Fibroblast of mammary gland (primary cell): ENCODE results near the gene BICDL2.

ENCODE experiments used
- DNase-seq: peaks from one replicate; pipeline ENCODE4 v3.0.0-alpha.2; 2010; ENCODE audit warnings: low read depth
- H3K4me3 ChIP-seq: 2 replicates; pipeline ENCODE4 v1.5.1; 2011; ENCODE audit warnings: low read depth, mild to moderate bottlenecking, low read length, moderate library complexity; ENCODE audit not compliant: control insufficient read depth
- TF ChIP-seq, protein P1 (sequence below): conservative IDR thresholded peaks from 2 replicates; pipeline ENCODE4 v1.5.1; 2011; ENCODE audit warnings: low read depth, low read length, inconsistent platforms; ENCODE audit not compliant: control insufficient read depth, insufficient read depth

Gene BICDL2

DNA sequence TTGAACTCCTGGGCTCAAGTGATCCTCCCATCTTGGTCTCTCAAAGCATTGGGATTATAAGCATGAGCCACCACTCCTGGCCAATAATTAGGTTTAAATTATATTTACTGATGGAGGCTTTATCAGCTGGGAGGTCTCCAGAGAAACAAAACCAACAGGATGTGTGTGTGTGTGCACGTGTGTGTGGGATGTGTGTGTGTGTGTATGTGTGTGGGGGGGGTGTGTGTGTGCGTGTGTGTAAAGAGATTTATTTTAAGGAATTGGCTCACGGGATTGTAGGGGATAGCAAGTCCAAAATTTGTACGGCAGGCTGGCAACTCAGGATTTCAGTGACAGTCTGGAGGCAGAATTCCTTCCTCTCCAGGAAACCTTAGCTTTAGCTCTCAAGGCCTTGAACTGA is 14.3 kb upstream of the BICDL2 start:
- no peak for DNase-seq
- no peak overlapping the region for H3K4me3 ChIP-seq
- TF ChIP-seq, protein P1, sequence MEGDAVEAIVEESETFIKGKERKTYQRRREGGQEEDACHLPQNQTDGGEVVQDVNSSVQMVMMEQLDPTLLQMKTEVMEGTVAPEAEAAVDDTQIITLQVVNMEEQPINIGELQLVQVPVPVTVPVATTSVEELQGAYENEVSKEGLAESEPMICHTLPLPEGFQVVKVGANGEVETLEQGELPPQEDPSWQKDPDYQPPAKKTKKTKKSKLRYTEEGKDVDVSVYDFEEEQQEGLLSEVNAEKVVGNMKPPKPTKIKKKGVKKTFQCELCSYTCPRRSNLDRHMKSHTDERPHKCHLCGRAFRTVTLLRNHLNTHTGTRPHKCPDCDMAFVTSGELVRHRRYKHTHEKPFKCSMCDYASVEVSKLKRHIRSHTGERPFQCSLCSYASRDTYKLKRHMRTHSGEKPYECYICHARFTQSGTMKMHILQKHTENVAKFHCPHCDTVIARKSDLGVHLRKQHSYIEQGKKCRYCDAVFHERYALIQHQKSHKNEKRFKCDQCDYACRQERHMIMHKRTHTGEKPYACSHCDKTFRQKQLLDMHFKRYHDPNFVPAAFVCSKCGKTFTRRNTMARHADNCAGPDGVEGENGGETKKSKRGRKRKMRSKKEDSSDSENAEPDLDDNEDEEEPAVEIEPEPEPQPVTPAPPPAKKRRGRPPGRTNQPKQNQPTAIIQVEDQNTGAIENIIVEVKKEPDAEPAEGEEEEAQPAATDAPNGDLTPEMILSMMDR, result no peak

DNA sequence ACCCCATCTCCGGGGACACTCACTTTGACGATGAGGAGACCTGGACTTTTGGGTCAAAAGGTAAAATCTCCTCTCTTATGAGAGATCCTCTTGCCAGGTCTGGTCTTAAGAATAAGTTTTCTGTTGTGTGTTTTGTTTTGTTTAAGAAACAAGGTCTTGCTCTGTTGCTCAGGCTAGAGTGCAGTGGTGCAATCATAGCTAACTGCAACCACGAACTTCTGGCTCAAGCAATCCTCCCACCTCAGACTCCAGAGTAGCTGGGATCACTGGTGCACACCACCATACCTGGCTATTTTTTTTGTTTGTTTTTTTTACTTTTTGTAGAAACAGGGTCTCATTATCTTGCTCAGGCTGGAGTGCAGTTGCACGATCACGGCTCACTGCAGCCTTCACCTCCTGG is 13.7 kb upstream of the BICDL2 start:
- no peak overlapping the region for H3K4me3 ChIP-seq
- TF ChIP-seq, protein P1, result no peak
- no peak for DNase-seq

DNA sequence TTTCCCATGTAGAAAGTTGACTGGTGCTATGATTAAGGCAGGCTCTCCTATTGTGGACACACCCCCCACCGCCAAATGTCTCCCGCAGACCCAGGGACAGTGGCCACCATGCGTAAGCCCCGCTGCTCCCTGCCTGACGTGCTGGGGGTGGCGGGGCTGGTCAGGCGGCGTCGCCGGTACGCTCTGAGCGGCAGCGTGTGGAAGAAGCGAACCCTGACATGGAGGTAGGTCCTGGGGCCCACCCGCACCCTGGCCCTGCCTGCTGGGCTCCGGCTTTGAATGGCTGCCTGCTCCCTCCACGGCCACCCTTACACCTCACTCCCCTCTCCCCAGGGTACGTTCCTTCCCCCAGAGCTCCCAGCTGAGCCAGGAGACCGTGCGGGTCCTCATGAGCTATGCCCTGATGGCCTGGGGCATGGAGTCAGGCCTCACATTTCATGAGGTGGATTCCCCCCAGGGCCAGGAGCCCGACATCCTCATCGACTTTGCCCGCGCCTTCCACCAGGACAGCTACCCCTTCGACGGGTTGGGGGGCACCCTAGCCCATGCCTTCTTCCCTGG is 13.3 kb upstream of the BICDL2 start:
- TF ChIP-seq, protein P1, result no peak
- no peak overlapping the region for H3K4me3 ChIP-seq

DNA sequence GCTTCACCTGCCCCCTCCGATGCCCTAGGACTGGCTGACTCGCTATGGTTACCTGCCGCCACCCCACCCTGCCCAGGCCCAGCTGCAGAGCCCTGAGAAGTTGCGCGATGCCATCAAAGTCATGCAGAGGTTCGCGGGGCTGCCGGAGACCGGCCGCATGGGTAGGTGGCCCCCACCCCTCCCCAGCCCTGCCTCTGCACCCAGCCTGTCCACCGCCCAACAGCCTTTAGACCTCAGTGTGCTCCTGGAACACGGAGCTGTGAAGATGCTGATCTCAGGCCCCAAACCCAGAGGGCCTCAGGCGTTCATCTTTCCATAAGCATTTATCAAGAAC is 10.6 kb upstream of the BICDL2 start:
- no peak for DNase-seq
- no peak overlapping the region for H3K4me3 ChIP-seq
- TF ChIP-seq, protein P1, result no peak

More for the DNA sequence above, 13.3 kb upstream of the BICDL2 start:
- no peak for DNase-seq

DNA sequence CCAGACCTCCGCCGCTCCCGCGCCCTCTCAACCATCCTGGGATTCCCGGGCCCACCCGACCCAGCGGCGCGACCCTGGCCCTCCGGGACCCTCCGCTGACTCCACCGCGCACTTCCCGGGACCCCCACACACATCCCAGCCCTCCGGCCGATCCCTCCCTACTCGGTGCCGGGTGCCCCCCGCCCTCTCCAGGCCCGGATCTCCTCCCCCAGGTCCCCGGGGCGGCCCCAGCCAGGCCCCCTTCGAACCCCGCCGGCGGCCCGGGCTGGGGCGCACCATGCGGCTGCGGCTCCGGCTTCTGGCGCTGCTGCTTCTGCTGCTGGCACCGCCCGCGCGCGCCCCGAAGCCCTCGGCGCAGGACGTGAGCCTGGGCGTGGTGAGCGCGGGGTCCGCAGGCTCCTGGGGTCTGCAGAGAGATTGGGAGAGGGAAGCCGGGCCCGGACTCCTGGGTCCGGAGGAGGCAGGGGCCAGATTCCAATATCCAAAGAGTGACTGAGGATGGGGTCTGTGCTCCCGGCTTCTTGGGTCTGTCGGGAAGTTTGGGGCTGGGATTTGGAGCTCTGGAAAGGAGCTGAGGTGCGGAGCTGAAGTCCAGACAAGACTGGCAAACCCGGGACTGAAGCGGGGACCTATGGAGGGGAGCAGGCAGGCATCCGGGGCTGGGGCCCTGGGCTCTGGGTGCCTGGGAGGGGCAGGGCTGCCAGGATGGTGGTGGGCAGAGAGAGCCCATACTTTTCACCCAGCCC is 10.1 kb upstream of the BICDL2 start:
- H3K4me3 ChIP-seq, result no peak overlapping the region
- no peak for DNase-seq
- TF ChIP-seq, protein P1, result no peak

DNA sequence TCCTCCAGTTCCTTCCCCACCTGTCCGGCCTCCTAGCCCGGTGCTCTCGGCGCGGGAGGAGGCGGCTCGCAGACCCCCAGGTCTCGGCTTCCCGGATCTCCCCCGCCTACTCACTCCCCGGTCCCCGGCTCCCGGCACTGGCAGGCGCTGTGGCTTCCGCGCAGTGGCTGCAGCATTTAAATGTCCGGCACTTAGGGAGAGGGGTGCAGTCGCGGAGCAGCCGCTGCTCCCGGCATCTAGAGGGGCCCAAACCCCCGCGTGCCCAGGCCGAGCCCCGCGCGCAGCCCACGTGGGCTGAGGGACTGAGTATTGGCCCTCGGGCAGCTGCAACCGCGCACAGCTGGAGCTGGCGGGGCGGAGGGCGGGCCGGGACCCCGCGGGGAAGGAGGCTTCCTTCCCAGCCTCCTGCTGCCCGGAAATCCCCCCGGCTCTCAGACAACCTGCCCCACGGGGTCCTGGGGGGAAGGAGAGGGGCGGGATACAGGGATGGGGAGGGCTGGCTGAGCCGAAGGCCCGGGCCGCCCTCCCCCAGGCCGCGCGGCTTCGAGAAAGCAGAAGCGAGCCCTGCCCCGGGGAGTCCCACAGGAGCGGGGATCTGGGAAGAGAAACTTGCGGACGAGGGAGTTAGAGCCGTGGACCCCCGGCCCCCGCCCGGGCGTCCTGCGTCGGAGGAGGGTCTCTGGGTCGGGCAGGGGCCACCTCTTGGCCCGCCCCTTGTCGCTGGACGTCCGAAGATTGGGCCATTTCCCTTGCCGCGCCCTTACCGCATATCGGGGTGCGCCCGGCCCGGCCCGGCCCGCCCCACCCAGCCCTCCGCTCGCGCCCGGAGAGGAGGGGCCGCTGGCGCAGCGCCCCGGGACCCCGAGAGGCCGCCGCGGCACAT is 9.3 kb upstream of the BICDL2 start, which contains the start of gene MMP25:
TSS of gene MMP25 (plus strand) at position 804 of the 883 bp plus-strand sequence. CDS start 357 bp downstream, outside the sequence.
- H3K4me3 ChIP-seq, result peak within 1 kb of the TSS; percentile 22
- DNase-seq, result no peak
- TF ChIP-seq, protein P1, result no peak
